GM12878 (cell line): ENCODE measurements around the gene COL9A3. TPM values are rescaled to one million over a fixed set of nuclear protein-coding genes. Genes with fewer than 3 reads are reported as not detected.

Experiments
- ASH2L ChIP-seq: fragments of 300-600, 200-600 bp; sonication (generic); IDR thresholded peaks from 2 replicates; pipeline ENCODE4 v1.6.1; 2017; ENCODE audit warnings: low read depth, mild to moderate bottlenecking, borderline replicate concordance
- CBFB ChIP-seq: IDR thresholded peaks from 2 replicates; pipeline ENCODE4 v1.6.1; 2016; ENCODE audit warnings: antibody characterized with exemption, low read depth
- CBX3 ChIP-seq: fragments of 200-600 bp; sonication (generic); IDR thresholded peaks from 2 replicates; pipeline ENCODE4 v1.6.1; 2016; ENCODE audit warnings: low read depth, borderline replicate concordance
- CEBPB ChIP-seq, 2 experiments: fragments of 150-350 bp in 1 of 2; IDR thresholded peaks; 2 replicates each; pipeline ENCODE4 v1.6.1; 2012 to 2014; ENCODE audit warnings: low read depth in 2 of 2, low read length in 2 of 2, borderline replicate concordance in 1 of 2, inconsistent platforms in 1 of 2
- CHD4 ChIP-seq: fragments of 200-600 bp; sonication (generic); IDR thresholded peaks from 2 replicates; pipeline ENCODE4 v1.6.1; 2016; ENCODE audit warnings: mild to moderate bottlenecking
- CREB1 ChIP-seq: IDR thresholded peaks from 2 replicates; pipeline ENCODE4 v1.6.1; 2012; ENCODE audit warnings: low read depth, mild to moderate bottlenecking, inconsistent platforms
- DPF2 ChIP-seq: fragments of 450-650 bp; IDR thresholded peaks from 2 replicates; pipeline ENCODE4 v1.6.1; 2017; ENCODE audit warnings: mild to moderate bottlenecking
- EZH2 ChIP-seq: IDR thresholded peaks from 2 replicates; pipeline ENCODE4 v1.6.1; 2012; ENCODE audit warnings: low read depth, mild to moderate bottlenecking, control low read depth, inconsistent platforms, low read length, borderline replicate concordance; ENCODE audit not compliant: control insufficient read depth
- FOXK2 ChIP-seq: fragments of 450-650 bp; IDR thresholded peaks from 2 replicates; pipeline ENCODE4 v1.6.1; 2017; ENCODE audit warnings: mild to moderate bottlenecking, moderate library complexity
- HDAC6 ChIP-seq: fragments of 200-600 bp; sonication (generic); IDR thresholded peaks from one replicate; pipeline ENCODE4 v1.8.0; 2017; ENCODE audit warnings: antibody characterized with exemption; ENCODE audit not compliant: unreplicated experiment
- KAT2A ChIP-seq: conservative IDR thresholded peaks from 2 replicates; pipeline ENCODE4 v1.6.1; 2011; ENCODE audit warnings: low read depth, low read length; ENCODE audit not compliant: control insufficient read depth
- LARP7 ChIP-seq: fragments of 450-650 bp; IDR thresholded peaks from 2 replicates; pipeline ENCODE4 v1.6.1; 2017; ENCODE audit warnings: mild to moderate bottlenecking
- MEF2A ChIP-seq: IDR thresholded peaks from 2 replicates; pipeline ENCODE4 v1.6.1; 2011; ENCODE audit warnings: low read depth, mild to moderate bottlenecking, low read length, moderate library complexity; ENCODE audit not compliant: insufficient read depth
- NFXL1 ChIP-seq: fragments of 450-650 bp; IDR thresholded peaks from 2 replicates; pipeline ENCODE4 v1.6.1; 2017; ENCODE audit warnings: antibody characterized with exemption, mild to moderate bottlenecking, borderline replicate concordance
- RAD21 ChIP-seq: IDR thresholded peaks from 2 replicates; pipeline ENCODE4 v1.6.1; 2011; ENCODE audit warnings: mild to moderate bottlenecking, low read depth, low read length, moderate library complexity; ENCODE audit not compliant: insufficient read depth
- SIX5 ChIP-seq: IDR thresholded peaks from 2 replicates; pipeline ENCODE4 v1.6.1; 2011; ENCODE audit warnings: mild to moderate bottlenecking, low read depth, low read length, moderate library complexity; ENCODE audit not compliant: severe bottlenecking
- SMARCA5 ChIP-seq: fragments of 450-650 bp; IDR thresholded peaks from 2 replicates; pipeline ENCODE4 v1.6.1; 2017; ENCODE audit warnings: mild to moderate bottlenecking
- SPI1 ChIP-seq: IDR thresholded peaks from 2 replicates; pipeline ENCODE4 v1.6.1; 2011; ENCODE audit warnings: low read depth, mild to moderate bottlenecking, low read length, moderate library complexity, borderline replicate concordance; ENCODE audit not compliant: insufficient read depth
- SRF ChIP-seq, 2 experiments: IDR thresholded peaks; 2 replicates each; pipeline ENCODE4 v1.6.1; 2011; ENCODE audit warnings: low read depth in 2 of 2, low read length in 2 of 2, mild to moderate bottlenecking in 1 of 2, moderate library complexity in 1 of 2
- STAT1 ChIP-seq: fragments of 450-650 bp; conservative IDR thresholded peaks from 2 replicates; pipeline ENCODE4 v1.6.1; 2014; ENCODE audit warnings: antibody characterized with exemption, mild to moderate bottlenecking
- ZNF274 ChIP-seq: IDR thresholded peaks from one replicate; pipeline ENCODE4 v1.8.0; 2011; ENCODE audit not compliant: insufficient read length, insufficient read depth
- polyA plus RNA-seq, 11 experiments: library from polyadenylated mRNA; depleted of rRNA in 4 of 11; unstranded in 6 of 11; stranded (reverse) in 5 of 11; fragments of >200 nt; fragmentation: Nextera tagmentation in 4 of 11; fragmentation: Illumina TruSeq in 1 of 11; extraction: Ambion mirVana in 4 of 11; extraction: Trizol in 1 of 11; gene quantifications; 1 replicate in 1 of 11; 2 replicates in 10 of 11; pipeline versions ENCODE4 v1.2.1 to v1.2.3, GENCODE V29; 2011 to 2016; ENCODE audit warnings: inconsistent platforms in 2 of 11, missing spikeins in 2 of 11, low read depth in 1 of 11
- total RNA-seq, 4 experiments: library from RNA; depleted of rRNA in 3 of 4; stranded (reverse); fragments of >200 nt in 3 of 4; fragmentation: Illumina TruSeq in 1 of 4; extraction: Trizol in 1 of 4; gene quantifications; 2 replicates each; pipeline versions ENCODE4 v1.2.1 to v1.2.3, GENCODE V29; 2013 to 2021
- TF ChIP-seq, protein P1 (sequence below): IDR thresholded peaks from 2 replicates; pipeline ENCODE4 v1.6.1; 2011; ENCODE audit warnings: borderline replicate concordance, low read depth, mild to moderate bottlenecking, moderate library complexity, low read length; ENCODE audit not compliant: insufficient read depth, poor library complexity, severe bottlenecking
- TF ChIP-seq, protein P2 (sequence below): IDR thresholded peaks from 2 replicates; pipeline ENCODE4 v1.6.1; 2012; ENCODE audit warnings: low read depth, low read length, improper control_type of control experiment
- TF ChIP-seq, protein P3 (sequence below): fragments of 450-650 bp; formaldehyde crosslinking; IDR thresholded peaks from 2 replicates; pipeline ENCODE4 v1.5.0; 2022; ENCODE audit warnings: mild to moderate bottlenecking, missing genetic modification characterization
- TF ChIP-seq, protein P4 (sequence below): IDR thresholded peaks from 2 replicates; pipeline ENCODE4 v1.6.1; 2011; ENCODE audit warnings: mild to moderate bottlenecking, low read depth, low read length, moderate library complexity; ENCODE audit not compliant: insufficient replicate concordance

Gene COL9A3
- total and polyA plus RNA-seq, 10 of the 15 experiments (the other 5 are each of a cell fraction or from before 2014, with no cell fraction given), result 0.09 to 1.7 (median 0.63) TPM; not detected in 1

DNA sequence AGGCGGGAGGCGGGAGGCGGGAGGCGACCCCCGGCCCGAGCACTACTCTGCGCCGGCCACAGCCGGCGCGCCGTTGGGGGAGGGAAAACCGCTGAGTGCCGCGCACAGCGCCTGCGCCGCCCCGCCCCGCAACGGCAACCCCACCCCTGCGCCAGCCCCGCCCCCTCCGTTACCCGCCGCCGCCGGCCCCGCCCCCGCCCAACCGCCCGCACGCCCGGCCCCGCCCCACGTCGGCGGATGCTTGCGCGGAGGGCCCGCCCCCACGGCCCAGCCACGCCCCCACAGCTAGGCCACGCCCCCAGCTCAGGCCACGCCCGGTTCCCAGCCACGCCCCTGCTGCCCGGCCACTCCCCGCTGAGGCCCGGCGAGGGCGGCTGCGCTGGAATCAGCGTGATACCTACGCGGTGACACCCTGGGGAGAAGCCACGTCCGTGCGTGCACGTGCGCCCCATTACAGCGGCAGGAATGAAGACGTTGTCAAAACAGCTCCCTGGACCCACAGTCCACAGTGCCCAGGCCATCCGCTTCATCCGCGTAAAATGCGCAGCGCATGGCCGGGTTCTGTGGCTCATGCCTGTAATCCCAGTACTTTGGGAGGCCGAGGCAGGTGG lies 45.0 kb downstream of the COL9A3 start, which contains the start of gene TCFL5 (continued):
- TF ChIP-seq SIX5, result no peak
- TF ChIP-seq, protein P1, sequence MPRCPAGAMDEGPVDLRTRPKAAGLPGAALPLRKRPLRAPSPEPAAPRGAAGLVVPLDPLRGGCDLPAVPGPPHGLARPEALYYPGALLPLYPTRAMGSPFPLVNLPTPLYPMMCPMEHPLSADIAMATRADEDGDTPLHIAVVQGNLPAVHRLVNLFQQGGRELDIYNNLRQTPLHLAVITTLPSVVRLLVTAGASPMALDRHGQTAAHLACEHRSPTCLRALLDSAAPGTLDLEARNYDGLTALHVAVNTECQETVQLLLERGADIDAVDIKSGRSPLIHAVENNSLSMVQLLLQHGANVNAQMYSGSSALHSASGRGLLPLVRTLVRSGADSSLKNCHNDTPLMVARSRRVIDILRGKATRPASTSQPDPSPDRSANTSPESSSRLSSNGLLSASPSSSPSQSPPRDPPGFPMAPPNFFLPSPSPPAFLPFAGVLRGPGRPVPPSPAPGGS, result no peak
- 0 out of 2 replicates have a peak, but pooled peaks have one; percentile 18 for TF ChIP-seq LARP7
- no peak for TF ChIP-seq NFXL1
- TF ChIP-seq DPF2, result no peak
- TF ChIP-seq, protein P2, sequence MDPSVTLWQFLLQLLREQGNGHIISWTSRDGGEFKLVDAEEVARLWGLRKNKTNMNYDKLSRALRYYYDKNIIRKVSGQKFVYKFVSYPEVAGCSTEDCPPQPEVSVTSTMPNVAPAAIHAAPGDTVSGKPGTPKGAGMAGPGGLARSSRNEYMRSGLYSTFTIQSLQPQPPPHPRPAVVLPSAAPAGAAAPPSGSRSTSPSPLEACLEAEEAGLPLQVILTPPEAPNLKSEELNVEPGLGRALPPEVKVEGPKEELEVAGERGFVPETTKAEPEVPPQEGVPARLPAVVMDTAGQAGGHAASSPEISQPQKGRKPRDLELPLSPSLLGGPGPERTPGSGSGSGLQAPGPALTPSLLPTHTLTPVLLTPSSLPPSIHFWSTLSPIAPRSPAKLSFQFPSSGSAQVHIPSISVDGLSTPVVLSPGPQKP, result no peak
- TF ChIP-seq KAT2A, result no peak
- no peak for TF ChIP-seq STAT1
- TF ChIP-seq MEF2A, result no peak
- no peak for TF ChIP-seq SRF (IDR thresholded peaks at IDR 0.05; ENCODE audit: low read depth in 2 of 2, low read length in 2 of 2)
- TF ChIP-seq CBFB, result no peak
- TF ChIP-seq CEBPB (IDR thresholded peaks at IDR 0.05; ENCODE audit: borderline replicate concordance in 1 of 2, low read depth in 2 of 2, low read length in 2 of 2), result no peak
- TF ChIP-seq FOXK2, result no peak
- no peak for TF ChIP-seq ASH2L
- no peak for TF ChIP-seq RAD21
- TF ChIP-seq CBX3, result no peak
- no peak; the same call in 1 of the 2 replicates for TF ChIP-seq SMARCA5
- TF ChIP-seq, protein P3, sequence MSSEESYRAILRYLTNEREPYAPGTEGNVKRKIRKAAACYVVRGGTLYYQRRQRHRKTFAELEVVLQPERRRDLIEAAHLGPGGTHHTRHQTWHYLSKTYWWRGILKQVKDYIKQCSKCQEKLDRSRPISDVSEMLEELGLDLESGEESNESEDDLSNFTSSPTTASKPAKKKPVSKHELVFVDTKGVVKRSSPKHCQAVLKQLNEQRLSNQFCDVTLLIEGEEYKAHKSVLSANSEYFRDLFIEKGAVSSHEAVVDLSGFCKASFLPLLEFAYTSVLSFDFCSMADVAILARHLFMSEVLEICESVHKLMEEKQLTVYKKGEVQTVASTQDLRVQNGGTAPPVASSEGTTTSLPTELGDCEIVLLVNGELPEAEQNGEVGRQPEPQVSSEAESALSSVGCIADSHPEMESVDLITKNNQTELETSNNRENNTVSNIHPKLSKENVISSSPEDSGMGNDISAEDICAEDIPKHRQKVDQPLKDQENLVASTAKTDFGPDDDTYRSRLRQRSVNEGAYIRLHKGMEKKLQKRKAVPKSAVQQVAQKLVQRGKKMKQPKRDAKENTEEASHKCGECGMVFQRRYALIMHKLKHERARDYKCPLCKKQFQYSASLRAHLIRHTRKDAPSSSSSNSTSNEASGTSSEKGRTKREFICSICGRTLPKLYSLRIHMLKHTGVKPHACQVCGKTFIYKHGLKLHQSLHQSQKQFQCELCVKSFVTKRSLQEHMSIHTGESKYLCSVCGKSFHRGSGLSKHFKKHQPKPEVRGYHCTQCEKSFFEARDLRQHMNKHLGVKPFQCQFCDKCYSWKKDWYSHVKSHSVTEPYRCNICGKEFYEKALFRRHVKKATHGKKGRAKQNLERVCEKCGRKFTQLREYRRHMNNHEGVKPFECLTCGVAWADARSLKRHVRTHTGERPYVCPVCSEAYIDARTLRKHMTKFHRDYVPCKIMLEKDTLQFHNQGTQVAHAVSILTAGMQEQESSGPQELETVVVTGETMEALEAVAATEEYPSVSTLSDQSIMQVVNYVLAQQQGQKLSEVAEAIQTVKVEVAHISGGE (CRISPR knock-in tag), result no peak
- TF ChIP-seq, protein P4, sequence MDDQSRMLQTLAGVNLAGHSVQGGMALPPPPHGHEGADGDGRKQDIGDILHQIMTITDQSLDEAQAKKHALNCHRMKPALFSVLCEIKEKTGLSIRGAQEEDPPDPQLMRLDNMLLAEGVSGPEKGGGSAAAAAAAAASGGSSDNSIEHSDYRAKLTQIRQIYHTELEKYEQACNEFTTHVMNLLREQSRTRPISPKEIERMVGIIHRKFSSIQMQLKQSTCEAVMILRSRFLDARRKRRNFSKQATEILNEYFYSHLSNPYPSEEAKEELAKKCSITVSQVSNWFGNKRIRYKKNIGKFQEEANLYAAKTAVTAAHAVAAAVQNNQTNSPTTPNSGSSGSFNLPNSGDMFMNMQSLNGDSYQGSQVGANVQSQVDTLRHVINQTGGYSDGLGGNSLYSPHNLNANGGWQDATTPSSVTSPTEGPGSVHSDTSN, result no peak
- TF ChIP-seq CREB1, result 0 out of 2 replicates have a peak, but pooled peaks have one; percentile 36
- TF ChIP-seq EZH2, result no peak
- TF ChIP-seq SPI1, result no peak
- TF ChIP-seq HDAC6, result no peak
- no peak for TF ChIP-seq ZNF274
- TF ChIP-seq CHD4, result no peak
